GM21515 (cell line): ENCODE measurements around the gene SQOR.

Experiments used
- ATAC-seq: cut with Tn5 transposase; IDR thresholded peaks from one replicate; pipeline ENCODE4 v1.9.1; 2021; ENCODE audit not compliant: unreplicated experiment

The SQOR gene

GRCh38 chr15:45634432-45635190, at the start of gene SQOR:
Gene SQOR (plus strand): TSS chr15:45635029. CDS start chr15:45658924, 23,895 bp downstream.
- ATAC-seq, result peak; percentile 76

GRCh38 chr15:45585069-45585791, 49.6 kb upstream of the SQOR start:
- ATAC-seq, result no peak

GRCh38 chr15:45586125-45586524, 48.7 kb upstream of the SQOR start:
- ATAC-seq, result no peak

- ATAC-seq, result peak; percentile 9
These were observed 48.2 kb upstream of the SQOR start for GRCh38 chr15:45586601-45587094.

- peak; percentile 74 for ATAC-seq
These were observed 47.5 kb upstream of the SQOR start, which contains the start of gene BLOC1S6 for GRCh38 chr15:45587095-45587862. Gene BLOC1S6 (plus strand): TSS chr15:45587379. CDS start chr15:45587444, 65 bp downstream.

GRCh38 chr15:45587863-45588170, 47.0 kb upstream of the SQOR start:
- no peak for ATAC-seq

GRCh38 chr15:45588219-45588875, 46.5 kb upstream of the SQOR start:
- no peak for ATAC-seq

GRCh38 chr15:45589256-45589655, 45.6 kb upstream of the SQOR start:
- no peak for ATAC-seq

- no peak for ATAC-seq
These were observed 40.5 kb upstream of the SQOR start for GRCh38 chr15:45594319-45594718.

- no peak for ATAC-seq
These were observed 39.8 kb upstream of the SQOR start for GRCh38 chr15:45594835-45595530.

- ATAC-seq, result no peak
These were observed 30.9 kb upstream of the SQOR start for GRCh38 chr15:45603881-45604280.

GRCh38 chr15:45604326-45604725, 30.5 kb upstream of the SQOR start:
- ATAC-seq, result no peak

- ATAC-seq, result no peak
These were observed 28.4 kb upstream of the SQOR start for GRCh38 chr15:45606413-45606812.

GRCh38 chr15:45606841-45607240, 28.0 kb upstream of the SQOR start:
- no peak for ATAC-seq

- no peak for ATAC-seq
These were observed 23.5 kb upstream of the SQOR start for GRCh38 chr15:45611305-45611704.

GRCh38 chr15:45612790-45613415, 21.9 kb upstream of the SQOR start:
- no peak for ATAC-seq

GRCh38 chr15:45616901-45617323, 17.9 kb upstream of the SQOR start:
- no peak for ATAC-seq

GRCh38 chr15:45618813-45619212, 16.0 kb upstream of the SQOR start:
- no peak for ATAC-seq

GRCh38 chr15:45628136-45628535, 6.7 kb upstream of the SQOR start:
- ATAC-seq, result no peak
